HG02884 (cell line): ENCODE results near the gene TMEM178B.
"Not testable (repeated sequence)": the region's sequence is repeated elsewhere in the genome, so short reads cannot be mapped to it uniquely, and the experiment has no call there.

Experiments used
- ATAC-seq: cut with Tn5 transposase; IDR thresholded peaks from one replicate; pipeline ENCODE4 v1.9.1; 2021; ENCODE audit warnings: mild to moderate bottlenecking, moderate library complexity; ENCODE audit not compliant: unreplicated experiment

Gene TMEM178B

GRCh38 chr7:141378405-141378804 is 304.5 kb downstream of the TMEM178B start:
- no peak for ATAC-seq

- no peak for ATAC-seq
Measured at GRCh38 chr7:141381794-141382427, 308.0 kb downstream of the TMEM178B start.

GRCh38 chr7:141383356-141383755 is 309.5 kb downstream of the TMEM178B start:
- not testable (repeated sequence) for ATAC-seq

- no peak for ATAC-seq
Measured at GRCh38 chr7:141386881-141387280, 313.0 kb downstream of the TMEM178B start.

GRCh38 chr7:141387521-141388217 is 313.8 kb downstream of the TMEM178B start:
- no peak for ATAC-seq

- ATAC-seq: no peak
Measured at GRCh38 chr7:141389140-141389796, 315.4 kb downstream of the TMEM178B start.

- no peak for ATAC-seq
Measured at GRCh38 chr7:141390339-141390738, 316.5 kb downstream of the TMEM178B start.

GRCh38 chr7:141393056-141393455 is 319.2 kb downstream of the TMEM178B start:
- no peak for ATAC-seq

- no peak for ATAC-seq
Measured at GRCh38 chr7:141397236-141398163, 323.6 kb downstream of the TMEM178B start.

GRCh38 chr7:141400356-141400755 is 326.5 kb downstream of the TMEM178B start:
- ATAC-seq: no peak

- ATAC-seq: no peak
Measured at GRCh38 chr7:141402277-141402996, 328.6 kb downstream of the TMEM178B start.

- not testable (repeated sequence) for ATAC-seq
Measured at GRCh38 chr7:141403846-141404245, 330.0 kb downstream of the TMEM178B start.

GRCh38 chr7:141406347-141406746 is 332.5 kb downstream of the TMEM178B start:
- ATAC-seq: no peak

GRCh38 chr7:141407893-141408292 is 334.0 kb downstream of the TMEM178B start:
- no peak for ATAC-seq

- no peak for ATAC-seq
Measured at GRCh38 chr7:141408440-141408839, 334.6 kb downstream of the TMEM178B start.

GRCh38 chr7:141409219-141409618 is 335.4 kb downstream of the TMEM178B start:
- no peak for ATAC-seq

- no peak for ATAC-seq
Measured at GRCh38 chr7:141409801-141410329, 336.0 kb downstream of the TMEM178B start.

GRCh38 chr7:141410353-141411000 is 336.6 kb downstream of the TMEM178B start:
- ATAC-seq: no peak

GRCh38 chr7:141411133-141411532 is 337.3 kb downstream of the TMEM178B start:
- no peak for ATAC-seq

GRCh38 chr7:141415999-141416398 is 342.1 kb downstream of the TMEM178B start:
- ATAC-seq: no peak
